Calu3 (cell line): Measurements from ENCODE around the gene FLNA. TPM values are rescaled to one million over a fixed set of nuclear protein-coding genes. Genes with fewer than 3 reads are reported as not detected.
"Not testable (repeated sequence)": the region's sequence is repeated elsewhere in the genome, so short reads cannot be mapped to it uniquely, and the experiment has no call there.

Source experiments
- BruUV-seq: library from RNA; stranded (reverse); fragments of 400-500 nt; replicated peaks from 2 replicates; lab custom pipeline; 2021; lab: Mats Ljungman, UMichigan
- CTCF ChIA-PET: fragments of 300-600 bp; sonication (Branson Sonifier 250); formaldehyde crosslinking; loops from one replicate; lab custom pipeline; 2022; ENCODE audit warnings: antibody characterized with exemption; lab: Charles Lee
- DNase-seq: peaks from one replicate; pipeline ENCODE4 v3.0.0; 2022
- H3K27ac Mint-ChIP-seq: one replicate; pipeline ENCODE4 v1.8.0; 2022; ENCODE audit warnings: mixed read lengths; ENCODE audit not compliant: unreplicated experiment
- H3K27me3 Mint-ChIP-seq: one replicate; pipeline ENCODE4 v1.8.0; 2022; ENCODE audit warnings: mixed read lengths; ENCODE audit not compliant: unreplicated experiment
- H3K36me3 Mint-ChIP-seq: one replicate; pipeline ENCODE4 v1.8.0; 2022; ENCODE audit warnings: mild to moderate bottlenecking, moderate library complexity, mixed read lengths; ENCODE audit not compliant: insufficient read depth, unreplicated experiment
- H3K4me1 Mint-ChIP-seq: one replicate; pipeline ENCODE4 v1.8.0; 2022; ENCODE audit warnings: mild to moderate bottlenecking, low read depth, mixed read lengths; ENCODE audit not compliant: unreplicated experiment
- H3K4me3 Mint-ChIP-seq: one replicate; pipeline ENCODE4 v1.8.0; 2022; ENCODE audit warnings: mild to moderate bottlenecking, low read depth, moderate library complexity, mixed read lengths; ENCODE audit not compliant: unreplicated experiment
- H3K9me3 Mint-ChIP-seq: one replicate; pipeline ENCODE4 v1.8.0; 2022; ENCODE audit warnings: low read depth, mixed read lengths; ENCODE audit not compliant: unreplicated experiment
- CTCF ChIP-seq: fragments of 200-600 bp; IDR thresholded peaks from one replicate; pipeline ENCODE4 v1.8.0; 2022; ENCODE audit warnings: antibody characterized with exemption; ENCODE audit not compliant: unreplicated experiment
- intact Hi-C: fragments of 100-400 bp; cut with micrococcal nuclease; formaldehyde crosslinking; loops from one replicate; pipeline ENCODE4 v1.10.0; 2022; ENCODE audit not compliant: unreplicated experiment
- total RNA-seq: library from RNA; stranded (reverse); gene quantifications from 2 replicates; pipeline ENCODE4 v1.2.3, GENCODE V29; 2022

The FLNA gene
- total RNA-seq, 1 experiment from 2014 or later: 1,240 TPM

DNA sequence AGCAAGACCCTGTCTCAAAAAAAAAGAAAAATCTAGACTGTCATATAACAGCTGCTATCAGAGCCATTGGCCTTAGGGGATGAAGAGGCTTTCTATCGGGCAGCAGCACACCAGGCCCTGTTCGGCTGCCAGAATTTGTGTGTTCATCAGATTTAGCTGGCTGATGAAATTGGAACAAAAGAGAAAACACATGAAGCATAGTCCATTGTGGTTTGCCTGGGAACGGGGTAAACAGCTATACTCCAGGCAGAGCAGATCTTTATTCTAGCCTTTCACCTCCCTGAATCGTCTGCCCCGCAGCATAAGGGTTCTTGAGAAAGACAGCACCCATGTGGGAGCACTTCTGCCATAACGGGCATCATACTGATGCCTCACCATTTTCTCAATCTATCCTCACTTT lies 67.2 kb downstream of the FLNA start:
- peaks cover 40% of the 10 kb centered on the region for H3K27me3 Mint-ChIP-seq
- CTCF ChIA-PET: no interaction called here
- no peaks in the 10 kb centered on the region for H3K9me3 Mint-ChIP-seq

DNA sequence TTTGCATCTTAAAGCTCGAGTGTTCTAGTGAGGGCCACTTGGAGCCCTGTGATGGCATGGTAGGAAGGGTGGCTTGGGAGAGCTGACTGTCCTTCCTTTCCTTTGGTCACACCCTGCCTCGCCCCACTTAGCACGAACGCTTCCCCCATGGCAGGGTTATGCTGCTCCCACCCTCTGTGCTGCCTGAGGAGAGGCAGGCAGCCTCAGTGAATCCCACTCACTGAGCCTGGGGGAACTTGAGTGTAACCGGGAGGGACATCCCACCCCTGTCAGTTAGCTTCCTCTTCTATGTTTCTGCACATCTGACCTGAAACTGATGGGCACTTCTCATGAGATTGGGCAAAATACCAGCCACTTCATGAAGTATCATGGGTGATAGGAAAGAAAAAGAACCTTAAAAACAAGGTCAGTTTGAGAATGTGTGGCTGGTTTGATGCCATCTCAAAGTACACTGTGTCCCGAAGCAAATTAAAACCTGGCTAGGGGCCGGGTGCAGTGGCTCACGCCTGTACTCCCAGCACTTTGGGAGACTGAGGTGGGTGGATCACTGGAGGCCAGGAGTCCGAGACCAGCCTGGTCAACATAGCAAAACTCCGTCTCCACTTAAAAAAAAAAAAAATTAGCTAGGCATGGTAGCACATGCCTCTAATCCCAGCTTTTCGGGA lies 68.8 kb downstream of the FLNA start:
- CTCF ChIA-PET: no interaction called here
- intact Hi-C loops: no loop called here

More for the DNA sequence above, 67.2 kb downstream of the FLNA start:
- H3K27ac Mint-ChIP-seq: no peak overlapping the region
- H3K4me3 Mint-ChIP-seq: no peak overlapping the region
- peaks cover 5% of the 10 kb centered on the region for H3K36me3 Mint-ChIP-seq
- intact Hi-C loops: no loop called here
- DNase-seq: no peak
- TF ChIP-seq CTCF: no peak
- BruUV-seq: no TSS peak
- H3K4me1 Mint-ChIP-seq: no peaks in the 10 kb centered on the region

GRCh38 chrX:154304846-154305245 lies 69.6 kb downstream of the FLNA start:
- CTCF ChIA-PET: no interaction called here
- DNase-seq: no peak
- TF ChIP-seq CTCF: no peak
- Mint-ChIP-seq H3K4me1 (no peaks in the 10 kb centered on the region), H3K9me3 (no peaks in the 10 kb centered on the region), H3K4me3 (no peak overlapping the region), H3K36me3 (peaks cover 5% of the 10 kb centered on the region), H3K27me3 (peaks cover 24% of the 10 kb centered on the region), H3K27ac (no peak overlapping the region)
- BruUV-seq: no TSS peak
- intact Hi-C loops: no loop called here

More for the DNA sequence above, 68.8 kb downstream of the FLNA start:
- Mint-ChIP-seq H3K36me3 (peaks cover 5% of the 10 kb centered on the region), H3K9me3 (no peaks in the 10 kb centered on the region), H3K27me3 (peaks cover 25% of the 10 kb centered on the region), H3K27ac (no peak overlapping the region), H3K4me3 (no peak overlapping the region), H3K4me1 (no peaks in the 10 kb centered on the region)
- DNase-seq: no peak
- TF ChIP-seq CTCF: no peak
- no TSS peak for BruUV-seq

GRCh38 chrX:154303476-154303875 lies 71.0 kb downstream of the FLNA start:
- intact Hi-C loops: no loop called here
- H3K4me3 Mint-ChIP-seq: no peak overlapping the region
- no peak for TF ChIP-seq CTCF
- H3K27me3 Mint-ChIP-seq: peaks cover 24% of the 10 kb centered on the region
- no TSS peak for BruUV-seq
- CTCF ChIA-PET: no interaction called here
- no peaks in the 10 kb centered on the region for H3K4me1 Mint-ChIP-seq
- H3K27ac Mint-ChIP-seq: no peak overlapping the region
- no peaks in the 10 kb centered on the region for H3K9me3 Mint-ChIP-seq
- peaks cover 5% of the 10 kb centered on the region for H3K36me3 Mint-ChIP-seq
- no peak for DNase-seq

DNA sequence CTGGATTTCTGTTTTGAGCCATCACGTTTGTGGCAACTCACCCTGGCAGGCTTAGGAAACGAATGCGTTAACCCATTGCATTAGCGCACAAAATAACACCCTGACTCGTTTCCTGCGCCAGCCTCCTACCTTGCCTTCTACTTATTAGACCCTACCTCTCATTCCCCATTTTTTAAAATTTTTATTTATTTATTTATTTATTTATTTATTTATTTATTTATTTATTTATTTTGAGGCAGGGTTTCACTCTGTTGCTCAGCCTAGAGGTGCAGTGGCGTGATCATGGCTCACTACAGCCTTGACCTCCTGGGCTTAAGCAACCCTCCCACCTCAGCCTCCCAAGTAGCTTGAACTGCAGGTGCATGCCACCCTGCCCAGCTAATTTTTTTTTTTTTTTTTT lies 71.4 kb downstream of the FLNA start:
- intact Hi-C loops, H3K36me3 Mint-ChIP-seq, DNase-seq, H3K9me3 Mint-ChIP-seq, H3K4me1 Mint-ChIP-seq, CTCF ChIA-PET, H3K4me3 Mint-ChIP-seq, BruUV-seq, H3K27ac Mint-ChIP-seq: not testable (repeated sequence)
- H3K27me3 Mint-ChIP-seq: peaks cover 21% of the 10 kb centered on the region
